GM23338 (cell line): ENCODE results near the gene NAALADL2. TPM values are rescaled to one million over a fixed set of nuclear protein-coding genes. Genes with fewer than 3 reads are reported as not detected.

Experiments
- ATAC-seq: fragments of 200-7000 bp; cut with Tn5 transposase; 3 replicates; pipeline ENCODE4 v1.9.1; 2020
- DNase-seq: peaks from one replicate; pipeline ENCODE4 v3.0.0-alpha.2; 2015; ENCODE audit warnings: low spot score
- H2AFZ ChIP-seq: fragments of 200-600 bp; sonication (generic); 2 replicates; pipeline ENCODE4 v1.8.0; 2016; ENCODE audit warnings: antibody characterized with exemption, mild to moderate bottlenecking, moderate library complexity
- H3F3A ChIP-seq: fragments of 200-600 bp; sonication (generic); replicated peaks from 2 replicates; pipeline ENCODE4 v1.8.0; 2017; ENCODE audit warnings: antibody characterized with exemption, mixed run types, low read depth
- H3K27ac ChIP-seq: fragments of 200-600 bp; sonication (generic); 2 replicates; pipeline ENCODE4 v1.6.1; 2016; ENCODE audit warnings: low read depth
- H3K27me3 ChIP-seq: fragments of 200-600 bp; sonication (generic); 2 replicates; pipeline ENCODE4 v1.8.0; 2016; ENCODE audit warnings: mild to moderate bottlenecking, mixed run types, moderate library complexity; ENCODE audit not compliant: insufficient read depth
- H3K36me3 ChIP-seq: fragments of 200-600 bp; sonication (generic); 2 replicates; pipeline ENCODE4 v1.8.0; 2016; ENCODE audit warnings: mild to moderate bottlenecking; ENCODE audit not compliant: insufficient read depth
- H3K4me1 ChIP-seq: fragments of 200-600 bp; sonication (generic); 2 replicates; pipeline ENCODE4 v1.8.0; 2016; ENCODE audit warnings: mild to moderate bottlenecking, moderate library complexity; ENCODE audit not compliant: insufficient read depth
- H3K4me2 ChIP-seq: fragments of 200-600 bp; sonication (generic); 2 replicates; pipeline ENCODE4 v1.7.1; 2017; ENCODE audit warnings: mixed run types
- H3K4me3 ChIP-seq: fragments of 200-600 bp; sonication (generic); 2 replicates; pipeline ENCODE4 v1.6.1; 2016; ENCODE audit warnings: mixed run types
- H3K79me2 ChIP-seq: fragments of 200-600 bp; sonication (generic); replicated peaks from 2 replicates; pipeline ENCODE4 v1.8.0; 2017; ENCODE audit warnings: mild to moderate bottlenecking; ENCODE audit not compliant: insufficient read depth
- H3K9me2 ChIP-seq: fragments of 200-600 bp; sonication (generic); 2 replicates; pipeline ENCODE4 v1.8.0; 2017; ENCODE audit not compliant: insufficient read depth
- H4K20me1 ChIP-seq: fragments of 200-600 bp; sonication (generic); replicated peaks from 2 replicates; pipeline ENCODE4 v1.8.0; 2017; ENCODE audit warnings: mild to moderate bottlenecking; ENCODE audit not compliant: insufficient read depth
- H3K27ac Mint-ChIP-seq: 2 replicates; pipeline ENCODE4 v1.8.0; 2020; ENCODE audit warnings: inconsistent platforms, mild to moderate bottlenecking, moderate library complexity, mixed read lengths
- H3K27me3 Mint-ChIP-seq: 3 replicates; pipeline ENCODE4 v1.8.0; 2022; ENCODE audit warnings: low read depth, mild to moderate bottlenecking, moderate library complexity, mixed read lengths, inconsistent platforms; ENCODE audit not compliant: insufficient read depth, poor library complexity
- H3K36me3 Mint-ChIP-seq: 3 replicates; pipeline ENCODE4 v1.8.0; 2021; ENCODE audit warnings: low read depth, mild to moderate bottlenecking, inconsistent platforms, moderate library complexity, mixed read lengths
- H3K4me1 Mint-ChIP-seq: 3 replicates; pipeline ENCODE4 v1.8.0; 2020; ENCODE audit warnings: mild to moderate bottlenecking, inconsistent platforms, mixed read lengths
- H3K4me3 Mint-ChIP-seq: 3 replicates; pipeline ENCODE4 v1.8.0; 2021; ENCODE audit warnings: moderate library complexity, mild to moderate bottlenecking, inconsistent platforms, mixed read lengths
- H3K9me3 Mint-ChIP-seq: 3 replicates; pipeline ENCODE4 v1.8.0; 2020; ENCODE audit warnings: moderate library complexity, mild to moderate bottlenecking, inconsistent platforms, mixed read lengths
- CREB1 ChIP-seq: fragments of 250-450 bp; sonication (Bioruptor Pico); IDR thresholded peaks from 2 replicates; pipeline ENCODE4 v1.5.0; 2020; ENCODE audit warnings: low read depth, mild to moderate bottlenecking, moderate library complexity
- CTCF ChIP-seq, 2 experiments: fragments of 200-600 bp in 1 of 2; sonication (generic) in 1 of 2; conservative IDR thresholded peaks; 2 replicates each; pipeline versions ENCODE4 v1.5.1 to v1.6.1; 2016 to 2017; ENCODE audit warnings: antibody characterized with exemption in 2 of 2, low read depth in 2 of 2, mild to moderate bottlenecking in 2 of 2, moderate library complexity in 1 of 2
- ETS1 ChIP-seq: IDR thresholded peaks from 2 replicates; pipeline ENCODE4 v1.6.1; 2016; ENCODE audit warnings: antibody characterized with exemption
- EZH2 ChIP-seq: fragments of 200-600 bp; sonication (generic); IDR thresholded peaks from one replicate; pipeline ENCODE4 v1.8.0; 2017; ENCODE audit warnings: antibody characterized with exemption, mild to moderate bottlenecking, low read depth; ENCODE audit not compliant: unreplicated experiment
- EZH2phosphoT487 ChIP-seq: fragments of 200-600 bp; sonication (generic); IDR thresholded peaks from one replicate; pipeline ENCODE4 v1.8.1; 2018; ENCODE audit warnings: antibody characterized with exemption; ENCODE audit not compliant: unreplicated experiment
- JUNB ChIP-seq: IDR thresholded peaks from one replicate; pipeline ENCODE4 v1.6.1; 2016; ENCODE audit warnings: antibody characterized with exemption; ENCODE audit not compliant: unreplicated experiment
- NANOG ChIP-seq: IDR thresholded peaks from 2 replicates; pipeline ENCODE4 v1.6.1; 2016; ENCODE audit warnings: antibody characterized with exemption, borderline replicate concordance
- POLR2AphosphoS5 ChIP-seq: IDR thresholded peaks from 2 replicates; pipeline ENCODE4 v1.6.1; 2016; ENCODE audit warnings: antibody characterized with exemption, low read depth
- REST ChIP-seq: IDR thresholded peaks from one replicate; pipeline ENCODE4 v1.6.1; 2018; ENCODE audit warnings: antibody characterized with exemption; ENCODE audit not compliant: unreplicated experiment
- STAT1 ChIP-seq: IDR thresholded peaks from one replicate; pipeline ENCODE4 v1.6.1; 2016; ENCODE audit warnings: antibody characterized with exemption; ENCODE audit not compliant: unreplicated experiment
- ZNF114 ChIP-seq: fragments of 250-450 bp; sonication (Bioruptor Pico); IDR thresholded peaks from 2 replicates; pipeline ENCODE4 v1.5.0; 2020; ENCODE audit warnings: mild to moderate bottlenecking, moderate library complexity
- ZNF331 ChIP-seq: fragments of 250-450 bp; sonication (Bioruptor Pico); IDR thresholded peaks from 2 replicates; pipeline ENCODE4 v1.5.0; 2020; ENCODE audit warnings: low read depth, mild to moderate bottlenecking, moderate library complexity
- ZNF462 ChIP-seq: fragments of 250-450 bp; sonication (Bioruptor Pico); IDR thresholded peaks from 2 replicates; pipeline ENCODE4 v1.5.0; 2020; ENCODE audit warnings: mild to moderate bottlenecking, moderate library complexity
- polyA plus RNA-seq: library from polyadenylated mRNA; unstranded; fragments of >200 nt; fragmentation: Nextera tagmentation; extraction: Ambion mirVana; gene quantifications from 2 replicates; pipeline ENCODE4 v1.2.1, GENCODE V29; 2016
- total RNA-seq: library from RNA; depleted of rRNA; stranded (reverse); fragments of >200 nt; shearing (Covaris generic); gene quantifications from 2 replicates; pipeline ENCODE4 v1.2.3, GENCODE V29; 2014

Gene NAALADL2
- total and polyA plus RNA-seq, 2 experiments from 2014 or later, result 1.6 to 2.6 TPM

- Histone ChIP-seq H3K27me3 (no peaks in the 10 kb centered on the region), H3F3A (no peaks in the 10 kb centered on the region), H3K4me2 (no peak overlapping the region), H3K9me2 (no peaks in the 10 kb centered on the region), H3K4me1 (no peaks in the 10 kb centered on the region), H3K36me3 (no peaks in the 10 kb centered on the region), H2AFZ (no peak overlapping the region), H3K27ac (no peak overlapping the region), H4K20me1 (no peaks in the 10 kb centered on the region), H3K4me3 (no peak overlapping the region), H3K79me2 (no peaks in the 10 kb centered on the region)
- peaks cover 5% of the 10 kb centered on the region; the same call in 2 of the 3 replicates for H3K9me3 Mint-ChIP-seq
- peaks cover 2% of the 10 kb centered on the region; the same call in 1 of the 3 replicates for H3K36me3 Mint-ChIP-seq
- TF ChIP-seq JUNB, result no peak
- no peak for TF ChIP-seq CREB1 (CRISPR knock-in tag)
- TF ChIP-seq NANOG, result no peak
- no peak for TF ChIP-seq CTCF (conservative IDR thresholded peaks at IDR 0.05; ENCODE audit: low read depth in 2 of 2)
- no peak for TF ChIP-seq EZH2phosphoT487
- TF ChIP-seq EZH2, result no peak
- TF ChIP-seq STAT1, result no peak
- no peak for TF ChIP-seq POLR2AphosphoS5
- TF ChIP-seq REST, result no peak
- no peak for TF ChIP-seq ZNF114 (CRISPR knock-in tag)
- TF ChIP-seq ZNF462 (CRISPR knock-in tag), result no peak
- TF ChIP-seq ETS1, result no peak
- no peak for TF ChIP-seq ZNF331 (CRISPR knock-in tag)
- DNase-seq (no peak), ATAC-seq (no peak)
- H3K27ac Mint-ChIP-seq, result no peak overlapping the region
- peaks cover 4% of the 10 kb centered on the region for H3K27me3 Mint-ChIP-seq
- H3K4me3 Mint-ChIP-seq, result no peak overlapping the region
- H3K4me1 Mint-ChIP-seq, result peaks cover 3% of the 10 kb centered on the region; the same call in 1 of the 3 replicates
Observed at GRCh38 chr3:175185903-175186302, 326.8 kb downstream of the NAALADL2 start.
